ENCODE results near the gene WSB1.
"Not testable (repeated sequence)": the region's sequence is repeated elsewhere in the genome, so short reads cannot be mapped to it uniquely, and the experiment has no call there.

The WSB1 gene

DNA sequence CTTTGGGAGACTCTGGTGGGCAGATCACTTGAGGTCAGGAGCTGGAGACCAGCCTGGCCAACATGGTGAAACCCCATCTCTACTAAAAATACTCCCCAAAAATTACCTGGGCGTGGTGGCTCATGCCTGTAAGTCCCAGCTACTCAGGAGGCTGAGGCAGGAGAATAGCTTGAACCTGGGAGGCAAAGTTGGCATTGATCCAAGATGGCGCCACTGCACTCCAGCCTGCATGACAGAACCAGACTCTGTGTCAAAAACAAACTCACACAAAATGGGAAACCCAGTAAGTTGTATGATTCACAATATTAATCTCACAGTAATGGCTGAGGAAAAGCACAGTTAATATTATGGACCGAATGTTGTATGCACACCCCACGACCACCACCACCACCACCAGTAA is 24.3 kb downstream of the WSB1 start:
- DNase-seq = no peak

DNA sequence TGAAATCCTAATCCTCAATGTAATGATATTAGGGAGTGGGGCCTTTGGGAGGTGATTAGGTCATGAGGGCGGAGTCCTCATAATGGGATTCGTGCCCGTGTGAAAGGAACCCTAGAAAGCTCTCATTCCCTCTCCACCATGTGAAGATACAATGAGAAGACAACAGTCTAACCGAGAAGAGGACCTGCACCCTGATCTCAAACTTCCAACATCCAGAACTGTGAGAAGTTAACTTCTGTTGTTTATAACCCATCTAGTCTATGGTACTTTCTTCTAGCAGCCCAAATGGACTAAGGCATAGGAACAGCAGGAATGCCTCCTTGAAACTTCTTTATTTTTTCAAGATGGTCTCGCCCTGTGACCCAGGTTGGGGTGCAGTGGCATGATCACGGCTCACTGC is 24.7 kb downstream of the WSB1 start:
- no peak for DNase-seq

DNA sequence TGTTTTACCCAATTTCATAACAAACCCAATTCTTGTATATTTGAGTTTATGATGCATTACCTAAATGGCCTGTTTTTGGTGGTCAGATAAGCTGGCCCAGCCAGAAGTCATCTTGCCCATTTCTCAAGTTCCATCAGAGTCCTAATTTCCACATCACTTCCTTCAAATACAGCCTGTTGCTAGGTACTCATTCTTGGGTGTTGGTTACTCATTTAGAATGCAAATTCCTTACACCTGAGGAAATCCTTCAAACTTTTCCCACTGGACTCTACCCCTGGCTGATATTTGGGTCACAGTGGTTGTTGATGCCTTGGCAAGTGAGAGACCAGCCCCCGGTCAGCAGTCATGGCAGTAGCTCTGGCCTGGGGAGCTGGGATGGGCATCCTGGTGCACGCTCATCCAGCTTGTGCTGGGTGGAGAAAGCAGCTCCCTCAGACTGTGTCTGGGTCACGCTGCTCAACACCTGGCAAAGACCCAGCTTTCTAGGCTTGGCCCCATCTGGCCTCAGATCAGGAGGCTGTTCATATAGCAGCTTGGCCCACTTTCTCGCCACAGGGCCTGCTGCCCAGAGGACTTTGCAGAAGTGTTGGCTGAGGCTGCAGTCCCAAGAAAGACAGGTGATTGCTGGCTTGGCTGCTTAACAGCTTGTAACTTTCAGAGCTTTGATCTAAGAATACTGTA is 25.8 kb downstream of the WSB1 start:
- no peak for DNase-seq

DNA sequence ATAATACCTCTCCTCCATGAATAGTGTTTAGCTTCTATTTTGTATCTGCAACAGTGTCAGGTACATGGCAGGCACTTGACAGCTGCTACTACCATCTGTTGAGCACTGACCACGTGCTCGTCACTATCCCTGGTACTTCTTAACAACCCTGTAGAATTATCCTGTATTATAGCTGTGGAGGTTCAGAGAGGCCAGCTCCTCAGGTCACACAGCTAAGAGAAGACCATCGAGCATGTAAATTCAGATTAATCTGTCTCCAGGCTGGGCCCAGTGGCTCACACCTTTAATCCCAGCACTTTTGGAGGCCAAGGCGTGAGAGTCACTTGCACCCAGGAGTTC is 26.3 kb downstream of the WSB1 start:
- no peak for DNase-seq

DNA sequence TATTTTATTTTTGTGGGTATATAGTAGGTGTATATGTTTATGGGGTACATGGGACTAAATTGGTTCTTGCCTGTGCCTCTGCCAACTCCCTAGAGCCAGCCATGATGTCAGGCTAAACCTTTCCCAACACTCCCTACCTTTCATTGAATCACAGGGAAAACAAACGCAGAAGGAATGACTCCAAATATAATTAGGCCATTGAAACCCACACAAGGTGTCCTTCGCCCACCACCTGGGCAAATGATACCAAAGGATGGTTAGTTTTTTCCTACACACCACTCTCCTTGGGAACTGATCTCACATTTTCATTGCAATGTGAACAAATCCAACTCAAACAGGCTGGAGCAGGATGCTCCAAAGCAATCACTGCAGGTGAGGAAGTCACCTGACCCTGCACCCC is 27.5 kb downstream of the WSB1 start:
- DNase-seq = no peak

DNA sequence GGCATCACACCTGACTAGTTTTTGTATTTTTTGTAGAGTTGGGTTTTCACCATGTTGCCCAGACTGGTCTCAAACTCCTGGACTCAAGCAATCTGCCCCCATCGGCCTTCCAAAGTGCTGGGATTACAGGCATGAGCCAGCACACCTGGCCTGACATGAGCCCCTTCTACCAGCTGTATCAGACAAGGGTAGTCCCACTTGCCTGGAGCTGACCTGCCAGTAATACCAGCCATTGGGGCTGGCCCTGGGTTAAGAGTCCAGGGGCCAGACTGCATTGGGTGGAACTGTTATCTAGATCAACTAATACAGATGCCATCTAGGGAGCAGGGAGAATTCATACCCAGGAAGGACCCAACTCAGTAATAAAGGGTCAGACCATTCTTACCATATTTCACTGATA is 28.1 kb downstream of the WSB1 start:
- DNase-seq = no peak

GRCh38 chr17:27322690-27323508 is 29.0 kb downstream of the WSB1 start:
- no peak for DNase-seq

DNA sequence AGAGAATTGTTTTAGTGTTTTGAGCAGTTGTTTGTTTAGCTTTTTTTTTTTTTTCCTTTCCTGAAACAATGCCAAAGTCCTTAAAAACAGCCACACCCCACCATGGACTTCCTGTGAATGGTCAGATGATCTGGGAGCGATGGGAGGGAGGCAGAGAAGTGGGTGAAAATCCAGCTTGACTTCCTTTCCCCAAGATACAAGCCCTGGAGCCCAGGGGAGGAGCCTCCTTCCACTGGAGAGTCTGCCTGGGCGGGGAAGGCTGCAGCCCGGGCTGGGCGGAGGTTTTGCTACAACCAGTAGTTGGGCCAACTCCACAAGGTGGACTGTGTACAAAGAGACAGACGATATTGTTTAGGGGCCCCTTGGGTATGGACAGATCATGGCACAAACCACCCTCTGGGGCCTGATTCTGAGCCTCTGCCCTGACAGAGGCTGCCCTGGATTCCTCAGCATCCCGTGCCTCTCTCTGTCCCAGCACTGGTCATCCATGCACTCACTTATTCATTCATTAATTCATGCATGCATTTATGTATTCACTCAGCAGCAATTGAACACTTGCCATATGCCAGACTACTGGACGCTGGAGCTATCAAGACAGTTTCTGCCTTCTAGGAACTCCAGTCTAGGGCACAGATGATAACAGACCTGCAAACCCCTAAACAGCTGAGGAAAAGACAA is 29.8 kb downstream of the WSB1 start:
- DNase-seq = no peak

GRCh38 chr17:27324771-27325339 is 30.9 kb downstream of the WSB1 start:
- no peak for DNase-seq

- no peak for DNase-seq
Observed at GRCh38 chr17:27326051-27326450, 32.1 kb downstream of the WSB1 start.

DNA sequence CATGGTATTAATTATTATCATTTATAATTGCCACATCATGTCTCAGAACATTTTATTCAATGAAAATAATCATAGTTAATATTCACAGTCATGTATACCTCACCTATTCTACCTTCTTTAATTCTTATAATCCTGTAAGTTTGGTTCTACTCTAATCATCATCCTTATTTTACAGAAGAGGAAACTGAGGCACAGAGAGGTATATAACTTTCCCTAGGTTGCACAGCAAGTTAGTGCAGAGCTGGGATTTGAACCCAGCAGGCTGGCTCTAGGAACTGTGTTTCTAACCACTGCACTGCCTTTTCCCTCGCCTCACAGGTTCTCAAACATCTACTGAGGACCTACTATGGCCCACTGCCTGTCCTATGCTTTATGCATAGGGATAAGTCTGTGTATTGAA is 32.7 kb downstream of the WSB1 start:
- no peak for DNase-seq

GRCh38 chr17:27327397-27327796 is 33.5 kb downstream of the WSB1 start:
- no peak for DNase-seq

DNA sequence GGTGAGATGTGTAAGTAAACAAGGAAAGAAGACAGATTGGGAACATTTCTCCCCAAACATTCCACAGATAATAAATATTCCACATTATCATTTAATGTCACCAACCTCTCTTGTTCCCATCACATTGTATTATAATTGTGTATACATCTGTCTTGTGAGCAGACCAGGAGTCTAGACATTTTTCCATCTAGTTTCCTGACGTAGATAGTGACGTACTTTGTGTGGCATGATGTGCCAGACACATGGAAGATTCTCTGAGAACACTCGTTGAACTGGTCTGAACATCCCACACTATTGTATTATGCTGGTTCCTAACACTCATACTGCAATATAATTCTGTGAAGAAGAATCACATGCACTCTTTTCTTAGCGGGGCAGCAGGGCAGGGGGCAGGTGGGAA is 34.0 kb downstream of the WSB1 start:
- DNase-seq = no peak

GRCh38 chr17:27328686-27329085 is 34.8 kb downstream of the WSB1 start:
- DNase-seq = not testable (repeated sequence)

- DNase-seq = no peak
Observed at GRCh38 chr17:27329146-27329805, 35.4 kb downstream of the WSB1 start.

GRCh38 chr17:27332047-27332393 is 38.1 kb downstream of the WSB1 start:
- DNase-seq = no peak

- DNase-seq = peak; percentile 84
Observed at GRCh38 chr17:27332485-27333409, 38.8 kb downstream of the WSB1 start.

DNA sequence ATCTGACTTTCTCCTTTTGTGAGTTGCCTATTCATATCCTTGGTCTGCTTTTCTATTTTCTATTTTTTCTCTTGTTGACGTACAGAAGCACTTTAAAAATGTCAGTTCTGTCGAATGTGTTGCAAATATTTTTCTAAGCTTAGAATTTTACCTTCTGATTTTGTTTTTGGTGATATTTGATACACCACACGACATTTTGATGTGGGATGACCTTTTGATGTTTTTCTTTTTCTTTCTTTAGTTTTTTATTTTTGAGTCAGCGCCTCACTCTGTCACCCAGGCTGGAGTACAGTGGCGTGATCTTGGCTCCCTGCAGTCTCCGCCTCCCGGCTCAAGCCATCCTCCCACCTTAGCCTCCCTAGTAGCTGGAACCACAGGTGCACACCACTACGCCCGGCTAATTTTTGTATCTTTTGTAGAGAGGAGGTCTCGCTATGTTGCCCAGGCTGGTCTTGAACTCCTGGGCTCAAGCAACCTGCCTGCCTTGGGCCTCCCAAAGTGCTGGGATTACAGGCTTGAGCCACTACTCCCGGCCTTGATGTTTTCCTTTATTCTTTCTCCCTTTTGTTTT is 39.6 kb downstream of the WSB1 start:
- no peak for DNase-seq

GRCh38 chr17:27336184-27336583 is 42.3 kb downstream of the WSB1 start:
- no peak for DNase-seq

DNA sequence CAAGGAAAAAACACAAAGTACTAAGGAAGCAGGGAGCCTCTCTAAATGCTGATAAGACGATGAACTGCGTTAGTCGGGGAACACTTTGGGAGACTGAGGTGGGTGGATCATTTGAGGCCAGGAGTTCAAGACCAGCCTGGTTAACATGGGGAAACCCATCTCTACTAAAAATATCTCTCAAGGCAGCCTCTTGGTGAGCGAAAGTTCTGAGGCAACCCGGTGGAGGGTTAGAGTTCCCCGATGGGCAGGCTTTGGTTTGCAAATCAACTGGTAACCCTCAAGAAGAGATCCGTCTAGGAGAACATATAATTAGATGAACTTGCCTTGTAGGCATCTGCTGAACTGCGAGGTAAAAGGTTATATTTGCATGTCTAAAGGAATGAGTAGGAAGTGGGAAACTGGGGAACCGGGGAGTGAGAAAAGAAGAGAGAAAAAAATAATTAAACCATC is 44.6 kb downstream of the WSB1 start:
- DNase-seq = no peak

- no peak for DNase-seq
Observed at GRCh38 chr17:27339198-27339835, 45.4 kb downstream of the WSB1 start.

Measured in NCI-H1048 (cell line).